GM18873 (cell line): ENCODE measurements around the gene KAT7.

ENCODE experiments used
- ATAC-seq: cut with Tn5 transposase; IDR thresholded peaks from one replicate; pipeline ENCODE4 v1.9.1; 2021; ENCODE audit warnings: mild to moderate bottlenecking, moderate library complexity, moderate number of reproducible peaks; ENCODE audit not compliant: unreplicated experiment, low FRiP score

Gene KAT7

GRCh38 chr17:49862781-49863331 lies 74.4 kb downstream of the KAT7 start:
- ATAC-seq, result no peak

GRCh38 chr17:49866019-49866380 lies 77.5 kb downstream of the KAT7 start:
- ATAC-seq, result no peak

- ATAC-seq, result no peak
Observed at GRCh38 chr17:49866882-49867413, 78.5 kb downstream of the KAT7 start.

GRCh38 chr17:49869038-49869374 lies 80.5 kb downstream of the KAT7 start:
- no peak for ATAC-seq

- ATAC-seq, result no peak
Observed at GRCh38 chr17:49870298-49870697, 81.8 kb downstream of the KAT7 start.

GRCh38 chr17:49871211-49871610 lies 82.7 kb downstream of the KAT7 start:
- ATAC-seq, result no peak

- no peak for ATAC-seq
Observed at GRCh38 chr17:49872754-49873377, 84.4 kb downstream of the KAT7 start.

GRCh38 chr17:49873466-49873865 lies 85.0 kb downstream of the KAT7 start:
- ATAC-seq, result no peak

- ATAC-seq, result no peak
Observed at GRCh38 chr17:49873926-49874325, 85.4 kb downstream of the KAT7 start.

- no peak for ATAC-seq
Observed at GRCh38 chr17:49874911-49875310, 86.4 kb downstream of the KAT7 start.

- no peak for ATAC-seq
Observed at GRCh38 chr17:49875685-49876084, 87.2 kb downstream of the KAT7 start.

- no peak for ATAC-seq
Observed at GRCh38 chr17:49878931-49879904, 90.7 kb downstream of the KAT7 start.

- no peak for ATAC-seq
Observed at GRCh38 chr17:49880291-49881053, 92.0 kb downstream of the KAT7 start.

- no peak for ATAC-seq
Observed at GRCh38 chr17:49881054-49881402, 92.5 kb downstream of the KAT7 start.

- no peak for ATAC-seq
Observed at GRCh38 chr17:49882434-49882833, 94.0 kb downstream of the KAT7 start.
